ENCODE results near the gene ACCS.

Gene ACCS

DNA sequence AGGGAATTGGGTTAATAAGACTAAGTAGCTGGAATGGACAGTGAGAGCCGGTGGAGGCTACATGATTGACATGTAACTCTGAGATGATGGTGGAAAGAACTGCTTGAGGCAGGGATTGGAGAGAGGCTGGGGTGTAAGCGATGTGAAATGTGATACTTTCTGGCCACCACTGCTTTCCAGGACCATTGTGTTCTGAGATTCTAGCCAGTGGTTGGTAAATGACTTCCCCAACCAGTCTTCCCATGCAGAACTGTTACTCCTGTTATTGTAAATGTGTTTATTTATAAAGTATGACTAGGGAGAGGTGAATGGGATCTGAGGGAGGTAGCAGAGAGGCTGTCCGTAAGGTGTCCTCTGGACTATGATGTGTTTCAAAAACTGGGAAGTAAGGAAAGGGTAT lies 47.5 kb downstream of the ACCS start:
- no peak for DNase-seq
- CTCF ChIA-PET: interaction anchor here (1.1 kb wide), 1 partner anchor 20 kb away, joined by 3 read pairs; no protein-coding TSS in a partner anchor
- Mint-ChIP-seq H3K27ac (no peak overlapping the region), H3K27me3 (no peaks in the 10 kb centered on the region), H3K36me3 (peaks cover 33% of the 10 kb centered on the region), H3K4me3 (no peak overlapping the region), H3K4me1 (peaks cover 6% of the 10 kb centered on the region), H3K9me3 (no peaks in the 10 kb centered on the region)

DNA sequence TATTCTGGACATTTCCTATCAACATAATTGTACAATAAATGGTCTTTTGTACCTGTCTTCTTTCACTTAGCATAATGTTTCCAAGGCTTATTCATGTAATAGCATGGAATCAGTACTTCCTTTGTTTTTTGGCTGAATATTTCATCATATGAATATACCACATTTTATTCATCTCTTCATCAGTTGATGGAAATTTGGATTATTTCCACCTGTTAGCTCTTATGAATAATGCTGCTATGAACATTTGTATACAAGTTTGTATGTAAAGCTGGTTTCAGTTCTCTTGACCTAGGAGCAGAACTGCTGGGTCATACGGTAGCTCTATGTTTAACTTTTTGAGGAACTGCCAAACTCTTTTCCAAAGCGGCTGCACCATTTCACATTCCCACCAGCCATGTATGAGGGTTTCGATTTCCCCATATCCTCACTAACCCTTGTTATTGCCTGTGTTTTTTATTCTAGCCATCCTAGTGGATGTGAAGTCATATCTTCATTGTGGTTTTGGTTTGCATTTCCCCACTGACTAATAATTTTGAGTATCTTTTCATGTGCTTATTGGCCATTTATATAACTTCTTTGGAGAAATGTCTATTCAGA lies 50.3 kb downstream of the ACCS start:
- no peaks in the 10 kb centered on the region for H3K9me3 Mint-ChIP-seq
- H3K4me1 Mint-ChIP-seq: no peaks in the 10 kb centered on the region
- H3K27ac Mint-ChIP-seq: no peak overlapping the region
- no peak for DNase-seq
- no peak overlapping the region for H3K4me3 Mint-ChIP-seq
- no peaks in the 10 kb centered on the region for H3K27me3 Mint-ChIP-seq
- CTCF ChIA-PET: no interaction called here
- H3K36me3 Mint-ChIP-seq: peaks cover 31% of the 10 kb centered on the region

DNA sequence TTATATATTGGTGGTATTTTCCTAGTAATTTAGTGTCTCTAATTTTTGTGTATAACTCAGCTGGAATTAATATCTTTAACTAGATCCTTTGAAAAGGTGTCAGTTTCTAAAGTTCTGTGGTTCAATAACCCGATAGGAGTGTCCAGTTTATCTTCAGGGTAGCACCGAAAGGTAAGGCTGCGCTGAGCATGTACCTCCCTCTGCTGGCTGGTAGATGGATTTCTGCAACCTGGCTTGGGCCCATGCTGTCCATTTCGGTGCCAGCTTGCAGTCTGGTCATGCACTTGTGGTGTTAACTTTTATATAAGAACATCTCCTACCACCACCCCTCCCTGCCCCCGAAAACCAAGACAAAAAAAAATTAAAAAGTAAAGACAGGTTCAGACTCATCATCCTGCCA lies 54.1 kb downstream of the ACCS start:
- no peaks in the 10 kb centered on the region for H3K27me3 Mint-ChIP-seq
- CTCF ChIA-PET: interaction anchor here (1.3 to 2.1 kb wide), 5 partner anchors 12 to 27 kb away, joined by 3 to 7 read pairs (median 5); no protein-coding TSS in a partner anchor
- H3K27ac Mint-ChIP-seq: no peak overlapping the region
- H3K36me3 Mint-ChIP-seq: peaks cover 21% of the 10 kb centered on the region
- H3K9me3 Mint-ChIP-seq: no peaks in the 10 kb centered on the region
- no peak for DNase-seq
- no peaks in the 10 kb centered on the region for H3K4me1 Mint-ChIP-seq
- H3K4me3 Mint-ChIP-seq: no peak overlapping the region

DNA sequence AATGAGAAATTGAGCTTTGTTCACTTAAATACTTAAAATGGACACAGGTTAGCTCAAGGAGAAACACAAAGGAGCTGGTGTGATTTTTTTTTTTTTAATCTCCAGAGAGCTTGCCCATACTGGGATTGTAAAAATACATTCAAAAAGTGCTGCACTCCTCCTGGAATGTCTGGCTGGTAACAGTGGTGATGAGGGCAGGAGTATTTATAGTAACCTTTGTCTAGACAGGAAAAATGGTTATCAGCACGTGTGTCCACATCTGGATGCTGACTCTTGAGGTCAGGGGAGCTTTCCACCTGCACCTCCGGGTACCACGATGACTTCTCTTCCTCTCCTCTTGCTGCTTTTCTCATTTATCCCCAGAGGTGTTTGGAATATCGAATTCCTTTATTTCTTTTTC lies 59.5 kb downstream of the ACCS start:
- H3K27me3 Mint-ChIP-seq: no peaks in the 10 kb centered on the region
- no peak overlapping the region for H3K4me3 Mint-ChIP-seq
- no peak overlapping the region for H3K27ac Mint-ChIP-seq
- H3K9me3 Mint-ChIP-seq: no peaks in the 10 kb centered on the region
- peaks cover 23% of the 10 kb centered on the region for H3K36me3 Mint-ChIP-seq
- DNase-seq: no peak
- CTCF ChIA-PET: interaction anchor here (0.7 kb wide), 1 partner anchor 380 kb away, joined by 4 read pairs; no protein-coding TSS in a partner anchor
- no peaks in the 10 kb centered on the region for H3K4me1 Mint-ChIP-seq

DNA sequence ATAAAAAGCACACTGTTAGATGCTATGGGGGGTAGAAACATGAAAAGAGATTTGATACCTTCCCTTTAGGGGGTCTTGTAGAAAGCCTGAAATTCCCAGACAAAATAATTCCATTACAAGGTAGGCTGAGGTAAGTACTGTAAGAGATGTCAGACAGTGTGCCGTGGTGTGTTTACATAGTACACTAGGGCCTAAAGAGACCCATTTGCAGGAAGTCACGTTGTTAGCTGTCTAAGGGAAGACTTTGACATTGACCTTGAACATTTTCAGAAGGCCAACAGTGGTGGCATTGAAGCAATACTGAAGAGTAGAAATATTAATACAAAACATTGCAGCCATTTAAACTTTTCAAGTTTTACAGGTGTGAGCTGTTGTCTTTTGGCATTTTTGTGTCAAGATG lies 60.2 kb downstream of the ACCS start:
- Mint-ChIP-seq H3K9me3 (no peaks in the 10 kb centered on the region), H3K4me3 (no peak overlapping the region), H3K36me3 (peaks cover 26% of the 10 kb centered on the region), H3K27ac (no peak overlapping the region), H3K27me3 (no peaks in the 10 kb centered on the region), H3K4me1 (no peaks in the 10 kb centered on the region)
- DNase-seq: no peak
- CTCF ChIA-PET: interaction anchor here (0.7 kb wide), 1 partner anchor 380 kb away, joined by 4 read pairs; no protein-coding TSS in a partner anchor

DNA sequence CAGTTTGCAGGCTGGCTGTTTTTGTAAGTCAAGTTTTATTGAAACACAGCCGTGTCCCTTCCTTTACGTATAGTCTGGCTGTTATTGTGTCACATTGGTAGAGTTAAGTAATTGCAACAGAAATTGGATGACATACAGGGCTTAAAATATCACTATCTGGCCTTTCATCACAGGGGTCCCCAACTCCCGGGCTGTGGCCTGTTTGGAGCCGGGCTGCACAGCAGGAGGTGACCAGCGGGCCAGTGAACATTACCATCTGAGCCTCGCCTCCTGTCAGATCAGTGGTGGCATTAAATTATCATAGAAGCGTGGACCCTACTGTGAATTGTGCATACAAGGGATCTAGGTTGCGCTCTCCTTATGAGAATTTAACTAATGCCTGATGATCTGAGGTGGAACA lies 61.1 kb downstream of the ACCS start:
- no peak overlapping the region for H3K4me3 Mint-ChIP-seq
- H3K27me3 Mint-ChIP-seq: no peaks in the 10 kb centered on the region
- no peak for DNase-seq
- H3K36me3 Mint-ChIP-seq: peaks cover 27% of the 10 kb centered on the region
- H3K27ac Mint-ChIP-seq: no peak overlapping the region
- H3K9me3 Mint-ChIP-seq: no peaks in the 10 kb centered on the region
- CTCF ChIA-PET: no interaction called here
- H3K4me1 Mint-ChIP-seq: no peaks in the 10 kb centered on the region

DNA sequence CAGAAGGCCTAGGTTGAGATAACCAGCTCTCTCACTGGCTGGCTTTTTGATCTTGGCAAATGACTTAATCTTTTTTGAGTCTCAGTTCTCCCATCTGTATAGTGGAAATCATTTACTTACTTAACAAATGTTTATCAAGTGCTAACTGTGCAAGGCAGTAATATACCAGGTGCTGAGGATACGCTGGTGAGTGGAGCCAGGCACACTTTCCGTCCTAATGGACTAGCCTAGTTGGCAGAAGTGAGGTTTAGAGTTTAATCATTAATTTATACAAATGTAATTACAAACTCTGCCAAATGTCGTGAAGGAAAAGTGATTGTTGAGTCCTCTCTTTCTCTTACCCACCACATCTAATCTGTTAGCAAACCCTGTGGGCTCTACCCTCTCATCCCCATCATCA lies 62.7 kb downstream of the ACCS start:
- CTCF ChIA-PET: no interaction called here
- no peaks in the 10 kb centered on the region for H3K27me3 Mint-ChIP-seq
- no peaks in the 10 kb centered on the region for H3K4me1 Mint-ChIP-seq
- H3K4me3 Mint-ChIP-seq: no peak overlapping the region
- peaks cover 27% of the 10 kb centered on the region for H3K36me3 Mint-ChIP-seq
- H3K9me3 Mint-ChIP-seq: no peaks in the 10 kb centered on the region
- H3K27ac Mint-ChIP-seq: no peak overlapping the region
- DNase-seq: no peak

DNA sequence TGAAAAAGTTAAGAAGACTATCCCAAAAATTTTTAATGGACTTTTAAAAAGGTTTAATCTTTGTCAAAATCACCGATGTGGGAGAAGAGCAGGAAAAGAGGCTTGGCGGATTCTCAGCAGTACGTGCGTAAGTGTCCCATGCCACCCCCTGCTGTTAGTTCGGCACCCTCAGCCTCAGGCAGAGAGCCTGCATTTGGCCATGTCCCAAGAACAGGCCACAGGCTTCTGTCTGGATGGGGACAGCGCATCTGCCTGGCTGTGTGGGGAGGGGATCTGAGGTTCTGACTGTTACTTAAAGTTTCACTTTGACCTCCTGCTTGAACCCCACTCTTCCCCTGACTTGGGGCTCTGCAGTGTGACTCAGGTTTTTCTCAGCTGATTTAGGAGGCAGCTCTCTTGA lies 64.7 kb downstream of the ACCS start:
- Mint-ChIP-seq H3K4me3 (no peak overlapping the region), H3K27ac (no peak overlapping the region), H3K4me1 (no peaks in the 10 kb centered on the region), H3K36me3 (peaks cover 29% of the 10 kb centered on the region), H3K9me3 (no peaks in the 10 kb centered on the region), H3K27me3 (no peaks in the 10 kb centered on the region)
- CTCF ChIA-PET: interaction anchor here (1.9 kb wide), 1 partner anchor 10 kb away, joined by 5 read pairs; no protein-coding TSS in a partner anchor
- no peak for DNase-seq

DNA sequence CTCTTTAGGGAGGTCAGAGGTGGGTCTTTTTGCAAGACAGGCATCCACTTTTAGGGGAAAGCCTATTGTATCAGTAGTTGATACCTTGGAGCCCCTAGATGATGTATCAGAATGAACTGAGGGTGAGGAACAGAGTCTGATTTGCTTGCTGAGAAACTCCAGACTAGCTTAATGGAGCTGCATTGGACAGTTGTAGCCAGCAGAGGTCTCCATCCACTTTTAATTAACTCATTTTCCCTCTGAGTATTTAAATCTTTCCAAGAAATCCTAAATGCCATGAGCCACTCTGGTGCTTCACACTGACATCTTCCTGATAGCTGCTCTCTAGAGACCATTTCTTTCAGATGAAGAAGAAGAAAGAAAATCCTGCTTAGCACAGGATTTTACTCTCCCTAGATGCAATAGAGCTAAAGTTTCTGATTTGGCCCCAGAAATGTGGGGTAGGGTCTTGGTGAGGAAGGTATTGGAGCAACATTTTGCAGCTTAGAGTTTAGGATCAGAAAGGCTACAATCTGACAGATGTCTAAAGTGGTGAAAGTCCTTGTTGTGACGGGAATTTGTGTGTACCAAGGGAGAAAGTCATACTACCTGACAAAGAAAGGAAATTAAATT lies 67.4 kb downstream of the ACCS start:
- no peak for DNase-seq
- Mint-ChIP-seq H3K27ac (no peak overlapping the region), H3K4me3 (no peak overlapping the region), H3K9me3 (no peaks in the 10 kb centered on the region), H3K27me3 (no peaks in the 10 kb centered on the region), H3K36me3 (peaks cover 19% of the 10 kb centered on the region), H3K4me1 (no peaks in the 10 kb centered on the region)
- CTCF ChIA-PET: interaction anchor here (0.7 to 2.0 kb wide), 17 partner anchors 9 to 407 kb away, joined by 3 to 7 read pairs (median 3); partner anchors contain the start of gene EXT2

All from activated naive CD4-positive, alpha-beta T cell treated with anti-CD3 and anti-CD28 coated beads, Interleukin-2, amount 10 ng/mL, durations not matched to agents 7 days and 5 days (primary cell).